Chondrocyte (in vitro differentiated cells): ENCODE results near the gene STKLD1. TPM values are rescaled to one million over a fixed set of nuclear protein-coding genes. Genes with fewer than 3 reads are reported as not detected.

Experiments
- DNase-seq: peaks from one replicate; pipeline ENCODE4 v3.0.0; 2021; ENCODE audit warnings: mixed read lengths, low spot score
- H3K27ac Mint-ChIP-seq: one replicate; pipeline ENCODE4 v1.8.0; 2021; ENCODE audit warnings: mild to moderate bottlenecking, moderate library complexity, mixed read lengths; ENCODE audit not compliant: unreplicated experiment
- H3K27me3 Mint-ChIP-seq: 2 replicates; pipeline ENCODE4 v1.8.0; 2021; ENCODE audit warnings: low read depth, mixed read lengths
- H3K36me3 Mint-ChIP-seq: 2 replicates; pipeline ENCODE4 v1.8.0; 2021; ENCODE audit warnings: low read depth, mixed read lengths
- H3K4me1 Mint-ChIP-seq: 2 replicates; pipeline ENCODE4 v1.8.0; 2021; ENCODE audit warnings: low read depth, mild to moderate bottlenecking, mixed read lengths
- H3K4me3 Mint-ChIP-seq: one replicate; pipeline ENCODE4 v1.8.0; 2021; ENCODE audit warnings: mild to moderate bottlenecking, moderate library complexity, mixed read lengths; ENCODE audit not compliant: unreplicated experiment
- H3K9me3 Mint-ChIP-seq: 2 replicates; pipeline ENCODE4 v1.8.0; 2021; ENCODE audit warnings: low read depth, mixed read lengths
- CTCF ChIP-seq: fragments of 200-600 bp; sonication (generic); IDR thresholded peaks from 2 replicates; pipeline ENCODE4 v1.5.0; 2021; ENCODE audit warnings: antibody characterized with exemption, mild to moderate bottlenecking, moderate library complexity
- total RNA-seq: library from RNA; stranded (reverse); gene quantifications from 3 replicates; pipeline ENCODE4 v1.2.1, GENCODE V29; 2021

The STKLD1 gene
- total RNA-seq, 1 donor from 2014 or later, result 1.8 TPM

DNA sequence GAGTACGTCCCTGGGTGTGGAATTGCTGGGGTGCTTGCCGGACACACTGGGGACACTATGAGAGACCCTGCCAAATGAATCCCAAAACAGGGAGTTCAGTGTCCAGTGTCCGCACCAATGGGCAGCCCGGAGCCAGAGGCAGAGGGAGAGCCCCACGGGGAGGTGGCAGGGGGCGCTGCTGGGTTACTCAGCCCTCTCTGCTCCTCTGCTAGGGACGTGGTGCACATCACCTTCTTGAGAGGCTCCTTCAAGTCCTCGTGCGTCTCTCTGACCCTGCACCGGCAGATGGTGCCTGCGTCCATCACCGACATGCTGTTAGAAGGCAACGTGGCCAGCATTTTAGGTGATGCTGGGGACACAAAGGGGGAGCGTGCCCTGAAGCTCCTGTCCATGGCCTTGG is 20.8 kb downstream of the STKLD1 start:
- H3K4me1 Mint-ChIP-seq, result no peaks in the 10 kb centered on the region

DNA sequence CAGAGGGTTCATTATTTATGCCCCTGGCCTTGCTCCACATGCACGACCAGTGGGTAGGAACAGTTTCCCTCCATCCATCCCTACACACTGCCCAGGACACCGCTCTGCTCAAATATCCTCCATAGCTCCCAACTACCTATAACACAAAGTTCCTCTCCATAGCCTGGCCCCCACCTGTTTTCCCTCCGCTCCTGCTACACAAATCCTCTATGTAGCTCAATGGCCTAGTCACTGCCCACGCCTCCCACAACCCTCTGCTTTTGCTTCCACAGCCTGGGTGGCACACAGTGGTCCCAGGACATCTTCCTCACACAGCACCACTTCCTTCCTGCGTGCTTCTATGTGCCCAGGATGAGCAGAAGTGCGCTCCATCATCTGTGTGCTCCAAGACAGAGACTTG is 21.2 kb downstream of the STKLD1 start:
- Mint-ChIP-seq H3K27me3 (peaks cover 16% of the 10 kb centered on the region), H3K4me3 (no peak overlapping the region), H3K4me1 (no peaks in the 10 kb centered on the region), H3K27ac (no peak overlapping the region), H3K9me3 (no peaks in the 10 kb centered on the region), H3K36me3 (no peaks in the 10 kb centered on the region)
- DNase-seq, result no peak
- TF ChIP-seq CTCF, result no peak

More for the DNA sequence above, 20.8 kb downstream of the STKLD1 start:
- Mint-ChIP-seq H3K36me3 (no peaks in the 10 kb centered on the region), H3K4me3 (no peak overlapping the region), H3K9me3 (no peaks in the 10 kb centered on the region), H3K27ac (no peak overlapping the region), H3K27me3 (peaks cover 16% of the 10 kb centered on the region)
- DNase-seq, result no peak
- TF ChIP-seq CTCF, result peak; percentile 59

DNA sequence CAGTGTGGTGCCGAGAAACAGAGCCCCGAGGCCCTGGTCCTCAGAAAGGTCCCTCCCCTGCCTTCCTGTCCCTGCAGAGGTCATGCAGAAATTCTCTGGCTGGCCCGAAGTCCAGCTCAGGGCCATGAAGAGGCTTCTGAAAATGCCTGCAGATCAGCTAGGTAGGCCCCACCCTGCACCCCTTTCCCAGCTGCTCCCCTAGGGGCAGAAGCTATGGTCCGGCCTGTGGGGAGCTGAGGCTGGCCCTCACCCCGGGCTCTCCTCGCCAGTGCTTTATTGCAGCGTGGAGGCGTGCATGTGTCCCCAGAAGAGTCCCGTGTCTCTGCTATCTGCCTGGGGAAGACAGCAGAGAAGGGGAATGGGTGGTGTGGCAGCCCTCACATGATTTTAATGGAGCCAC is 21.7 kb downstream of the STKLD1 start:
- Mint-ChIP-seq H3K27me3 (peaks cover 16% of the 10 kb centered on the region), H3K4me3 (no peak overlapping the region), H3K27ac (no peak overlapping the region), H3K4me1 (no peaks in the 10 kb centered on the region), H3K36me3 (no peaks in the 10 kb centered on the region), H3K9me3 (no peaks in the 10 kb centered on the region)
- no peak for TF ChIP-seq CTCF
- DNase-seq, result no peak

DNA sequence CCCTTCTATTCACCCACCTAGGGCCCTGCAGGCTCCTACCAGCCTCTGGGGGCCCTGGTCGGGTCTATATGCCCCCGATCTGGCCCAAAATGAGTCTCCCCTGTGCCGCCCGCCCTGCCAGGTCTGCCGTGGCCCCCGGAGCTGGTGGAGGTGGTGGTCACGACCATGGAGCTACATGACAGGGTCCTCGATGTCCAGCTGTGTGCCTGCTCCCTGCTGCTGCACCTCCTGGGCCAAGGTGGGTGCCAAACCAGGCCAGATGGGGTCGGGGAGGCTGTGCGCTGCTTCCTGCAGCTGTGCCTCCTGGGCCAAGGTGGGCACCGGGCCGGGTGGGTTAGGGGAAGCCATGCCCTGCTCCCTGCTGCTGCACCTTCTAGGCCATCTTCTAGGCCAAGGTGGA is 24.1 kb downstream of the STKLD1 start:
- no peak overlapping the region for H3K27ac Mint-ChIP-seq
- TF ChIP-seq CTCF, result no peak
- peaks cover 14% of the 10 kb centered on the region for H3K27me3 Mint-ChIP-seq
- no peak overlapping the region for H3K4me3 Mint-ChIP-seq
- H3K4me1 Mint-ChIP-seq, result no peaks in the 10 kb centered on the region
- no peaks in the 10 kb centered on the region for H3K36me3 Mint-ChIP-seq
- no peak for DNase-seq
- no peaks in the 10 kb centered on the region for H3K9me3 Mint-ChIP-seq

- no peak for DNase-seq
- no peak for TF ChIP-seq CTCF
- Mint-ChIP-seq H3K36me3 (peaks cover 1% of the 10 kb centered on the region), H3K9me3 (no peaks in the 10 kb centered on the region), H3K27ac (no peak overlapping the region), H3K4me3 (no peak overlapping the region), H3K4me1 (no peaks in the 10 kb centered on the region), H3K27me3 (peaks cover 11% of the 10 kb centered on the region)
Measured at GRCh38 chr9:133401588-133401987, 25.4 kb downstream of the STKLD1 start.
